Effector CD8-positive, alpha-beta T cell (primary cell): ENCODE measurements around the gene FAM20A.

ENCODE experiments used
- DNase-seq: peaks from one replicate; lab custom pipeline; 2025; lab: John Stamatoyannopoulos, UW

FAM20A gene

DNA sequence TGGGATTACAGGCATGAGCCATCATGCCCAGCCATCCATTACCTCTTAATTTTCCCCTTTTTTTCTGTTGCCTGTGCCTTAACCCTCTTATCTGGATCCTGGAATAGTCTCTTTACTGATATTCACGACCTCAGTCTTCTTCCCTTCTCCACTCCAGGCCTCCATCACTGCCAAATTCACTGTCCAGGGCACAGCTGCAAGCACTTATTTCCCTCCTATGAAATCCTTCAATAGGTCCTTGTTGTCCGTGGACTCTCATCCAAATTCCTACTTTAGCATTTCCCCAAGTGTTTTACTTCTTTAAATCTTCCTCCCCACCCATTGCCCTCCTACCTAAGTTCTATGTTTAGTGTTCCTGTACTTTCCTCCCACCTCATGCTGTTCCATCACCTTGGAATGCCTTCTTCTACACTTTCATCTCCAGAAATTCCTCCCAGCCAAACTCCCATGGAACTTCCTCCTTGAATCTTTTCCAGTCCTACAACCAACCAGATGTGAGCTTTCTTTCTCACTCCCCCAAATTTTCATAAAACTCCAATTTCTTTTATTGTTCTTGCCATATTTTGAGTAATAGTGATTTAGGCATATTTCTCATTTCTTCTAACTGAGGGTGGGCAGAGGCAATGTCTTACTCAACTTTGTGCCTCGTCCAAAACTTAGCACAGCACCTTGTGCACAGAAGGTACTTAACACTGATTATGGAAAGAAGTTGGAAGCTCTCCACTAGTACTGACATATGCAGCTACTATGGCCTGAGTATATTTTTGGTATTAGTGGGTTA lies 35.3 kb downstream of the FAM20A start:
- no peak for DNase-seq

DNA sequence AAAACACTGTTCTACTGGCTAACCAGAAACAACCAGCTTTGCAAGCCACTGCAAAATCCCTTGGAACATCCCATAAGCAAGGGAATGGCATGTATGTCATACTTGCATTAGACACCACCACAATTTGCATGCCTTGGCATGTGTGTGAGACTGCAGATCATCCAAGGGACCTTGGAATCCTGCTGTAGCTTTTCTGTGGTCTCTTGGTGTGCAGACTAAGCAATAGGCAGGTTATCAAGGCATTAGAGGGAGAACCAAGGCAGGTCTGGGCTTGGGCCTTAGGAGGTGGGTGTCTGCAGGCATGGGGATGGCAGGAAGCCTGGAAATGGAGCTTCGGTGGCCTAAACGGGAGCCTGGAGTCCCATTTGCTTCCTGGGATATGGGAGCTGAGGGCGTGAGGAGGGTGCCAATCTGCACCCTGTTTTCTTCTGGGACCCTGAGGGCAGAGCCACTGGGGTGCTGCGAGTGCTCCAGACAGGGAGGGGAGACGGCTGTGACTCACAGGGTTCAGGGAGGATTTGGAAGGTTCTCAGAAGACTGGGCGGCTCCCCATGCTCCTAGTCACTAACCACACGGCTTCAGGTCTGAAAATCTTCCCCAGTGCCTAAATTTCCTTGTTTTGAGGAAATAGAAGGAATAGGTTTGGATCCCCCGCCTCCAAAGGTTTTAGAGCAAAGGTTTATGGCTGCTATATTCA lies 36.6 kb downstream of the FAM20A start:
- DNase-seq = no peak

DNA sequence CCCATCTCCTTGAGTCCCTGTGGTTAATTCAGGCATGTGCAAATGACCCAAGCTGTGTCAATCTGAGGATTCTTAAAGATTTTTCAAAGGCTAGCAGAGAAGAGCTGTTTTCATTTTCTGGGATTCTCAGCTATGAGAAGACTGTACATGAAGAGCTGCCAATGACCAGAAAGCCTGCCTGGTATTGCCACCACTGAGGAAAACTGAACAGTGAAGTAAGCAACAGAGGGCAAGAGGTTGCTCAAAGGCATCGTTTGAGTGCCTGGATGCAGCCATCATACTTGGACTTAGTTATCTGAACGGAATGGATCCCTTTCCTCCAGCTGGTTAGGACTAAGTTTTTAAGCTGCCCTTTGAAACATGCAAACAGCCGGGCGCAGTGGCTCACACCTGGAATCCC lies 38.4 kb downstream of the FAM20A start:
- no peak for DNase-seq

DNA sequence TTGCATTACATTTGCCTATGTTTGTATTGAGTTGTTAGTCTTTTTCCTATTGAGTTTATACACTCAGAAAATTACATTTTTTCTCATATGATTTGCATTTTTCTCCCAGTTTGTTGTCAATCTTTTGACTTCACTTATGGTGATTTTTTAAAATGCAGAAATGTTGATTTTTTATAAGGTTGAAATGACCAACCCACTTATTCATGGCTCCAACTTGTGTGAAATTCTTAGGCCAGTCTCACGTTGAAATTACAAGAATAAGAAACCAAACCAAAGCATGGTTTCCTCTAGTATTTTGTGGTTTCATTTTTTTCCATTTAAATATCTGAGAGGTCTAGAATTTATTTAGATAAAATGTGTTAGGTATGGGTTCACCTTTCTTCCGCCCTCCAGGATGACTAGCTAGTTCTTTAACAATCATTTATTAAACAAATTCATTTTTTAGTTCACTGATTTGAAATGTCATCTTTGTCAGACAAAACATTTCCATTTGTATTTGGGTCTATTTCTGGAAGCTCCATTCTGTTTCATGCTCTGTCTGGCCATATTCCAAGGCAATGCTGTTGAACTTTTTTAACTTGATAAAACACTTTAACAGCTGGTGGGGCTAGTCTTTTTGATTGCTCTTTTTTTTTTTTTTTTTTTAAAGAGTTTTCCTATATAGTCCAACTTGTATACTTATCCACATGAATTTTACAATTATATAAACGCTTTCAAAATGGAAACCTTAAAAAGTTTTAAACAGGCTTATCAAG lies 40.0 kb downstream of the FAM20A start:
- no peak for DNase-seq

DNA sequence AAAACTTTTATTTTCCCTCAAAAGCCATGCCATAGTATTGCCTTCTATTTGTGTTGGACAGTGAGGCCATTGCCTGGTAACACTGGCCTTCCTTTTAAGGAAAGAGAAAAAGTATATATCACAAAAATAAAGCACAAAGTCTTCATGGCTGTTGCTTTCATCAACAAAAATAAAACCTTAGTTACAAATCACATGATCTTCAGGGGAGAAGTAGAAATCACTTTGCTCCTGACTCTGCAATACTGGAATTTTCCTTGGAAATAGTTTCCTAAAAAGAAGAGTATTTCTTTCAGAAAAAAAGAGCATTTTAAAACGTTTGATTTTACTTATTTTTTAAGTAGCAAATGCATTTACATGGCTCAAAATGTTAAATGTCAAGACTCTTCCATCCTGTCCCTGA lies 41.9 kb downstream of the FAM20A start:
- DNase-seq = no peak

DNA sequence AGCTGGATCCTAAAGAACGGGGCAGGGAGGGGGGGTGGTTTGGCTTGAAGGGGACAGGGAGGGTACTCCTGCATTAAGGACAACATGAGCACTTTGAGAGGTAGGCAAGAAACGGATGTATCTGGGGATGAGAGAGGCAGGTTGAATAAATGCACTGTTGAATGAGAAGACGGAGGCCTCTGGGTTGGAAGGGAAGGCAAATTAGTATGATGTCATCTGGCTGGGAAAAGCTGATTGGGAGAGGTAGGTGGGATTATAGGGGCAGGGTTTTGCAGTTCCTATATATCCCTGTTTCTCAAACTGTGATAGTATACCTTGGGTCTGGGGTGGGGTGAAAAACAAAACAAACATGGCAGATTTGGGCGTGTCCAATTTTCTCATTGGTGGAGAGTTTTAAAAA lies 44.6 kb downstream of the FAM20A start:
- no peak for DNase-seq

DNA sequence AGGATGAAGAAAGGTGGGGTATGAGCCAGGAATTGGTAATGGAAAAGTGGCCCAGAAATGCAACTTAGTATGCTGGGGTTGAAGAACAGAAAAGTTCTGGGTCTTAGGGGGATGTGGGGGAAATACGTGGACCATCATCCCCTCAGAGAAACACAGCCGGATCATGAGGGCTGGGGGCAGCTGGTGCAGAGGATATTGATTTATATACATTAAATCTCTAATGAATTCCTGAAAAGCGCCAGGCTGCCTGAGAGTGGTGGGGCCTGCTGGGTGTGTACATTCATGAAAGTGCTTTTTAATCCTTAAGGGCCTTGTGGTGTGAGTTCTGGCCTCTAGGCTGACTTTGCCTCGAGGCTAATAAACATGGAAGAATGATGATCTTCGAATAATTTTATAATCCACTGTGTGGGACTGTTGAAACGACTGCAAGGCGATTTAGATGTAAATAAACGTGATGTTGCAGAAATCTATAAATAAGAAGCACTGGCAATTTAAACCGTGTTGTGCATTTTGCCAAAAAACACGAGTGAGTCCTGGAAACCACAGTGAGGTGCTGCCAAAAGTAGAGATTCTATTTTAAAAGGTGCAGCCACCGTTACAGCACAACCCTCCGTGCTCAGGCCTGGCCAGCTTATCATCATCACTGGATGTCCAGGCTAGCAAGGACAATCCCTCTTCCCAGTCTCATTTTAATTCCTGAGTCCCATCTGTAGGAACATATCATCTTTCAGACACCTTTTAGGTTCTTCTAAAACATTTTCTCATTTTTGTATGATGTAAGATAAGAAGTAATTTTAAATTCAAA lies 56.9 kb downstream of the FAM20A start:
- no peak for DNase-seq

DNA sequence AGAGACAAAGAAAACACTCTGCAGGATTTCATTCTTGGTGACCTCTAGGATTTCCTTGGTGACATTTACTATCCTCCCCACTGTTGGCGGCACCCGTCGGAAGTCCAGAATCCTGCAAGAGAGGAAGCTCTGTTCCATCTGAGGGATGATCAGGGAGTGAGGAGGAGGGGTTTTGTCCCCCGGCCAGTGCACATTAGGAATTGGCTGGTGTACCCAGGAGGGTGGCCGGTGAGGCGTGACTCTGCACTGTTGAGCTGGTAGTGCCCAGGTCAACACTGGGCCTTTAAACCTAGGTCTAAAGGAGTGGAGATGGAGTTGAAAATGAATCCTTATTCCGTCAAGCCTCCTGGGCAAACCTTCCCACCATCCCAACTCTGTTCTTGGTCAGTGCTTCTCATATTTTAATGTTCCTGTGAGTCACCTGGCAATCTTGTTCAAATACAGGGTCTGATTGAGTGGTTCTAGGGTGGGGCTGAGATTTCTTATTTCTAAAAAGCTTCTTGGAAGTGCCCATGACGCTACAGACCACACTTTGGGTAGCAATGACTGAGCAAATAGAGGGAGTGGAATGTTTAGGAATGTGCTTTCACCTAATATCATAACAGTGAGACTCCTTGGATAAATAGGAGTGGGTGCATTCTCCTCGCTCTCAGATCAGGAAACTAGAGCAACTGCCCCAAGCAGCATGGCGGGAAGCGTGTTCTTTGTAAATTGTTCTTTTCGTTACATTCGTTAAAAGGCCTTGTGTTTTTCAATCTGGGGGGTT lies 58.3 kb downstream of the FAM20A start:
- DNase-seq = no peak

DNA sequence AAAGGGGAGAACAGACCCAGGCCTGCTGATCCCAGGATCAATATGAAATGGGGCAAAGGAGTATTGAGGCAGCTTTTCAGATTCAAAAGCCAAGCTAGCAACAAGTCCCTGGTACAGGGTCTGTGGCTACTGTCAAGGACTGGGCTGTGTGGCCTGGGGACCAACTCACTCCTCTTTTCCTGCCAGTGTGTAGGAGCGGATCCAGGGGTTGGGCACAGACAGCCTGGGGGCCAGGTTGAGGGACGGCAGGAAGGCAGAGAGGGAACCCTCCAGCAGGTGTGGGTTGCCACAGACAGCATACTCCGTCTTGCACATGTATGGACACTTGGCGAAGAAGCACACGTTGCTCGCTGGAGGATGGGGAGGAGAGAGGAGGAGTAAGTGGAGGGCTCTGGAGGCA lies 59.4 kb downstream of the FAM20A start:
- no peak for DNase-seq

DNA sequence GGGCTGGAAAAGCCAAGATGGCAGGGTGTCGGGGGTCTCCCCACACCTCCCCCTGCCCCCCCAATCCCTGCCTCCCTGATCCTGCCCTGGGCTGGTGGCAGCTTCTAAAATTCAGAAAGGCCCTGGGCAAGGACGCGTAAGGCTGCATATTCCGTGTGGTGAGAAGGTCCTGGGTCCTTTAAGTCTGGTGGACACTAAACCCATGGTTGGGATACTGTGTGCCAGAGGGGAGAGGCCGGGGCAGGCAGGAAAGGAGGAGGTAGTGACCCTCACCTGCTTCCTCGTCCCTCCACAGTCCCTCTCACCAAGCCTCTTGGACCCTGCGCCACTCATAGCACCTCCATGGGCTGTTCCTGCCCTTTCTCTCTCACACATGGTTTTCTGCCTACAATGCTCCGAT lies 60.2 kb downstream of the FAM20A start:
- no peak for DNase-seq

DNA sequence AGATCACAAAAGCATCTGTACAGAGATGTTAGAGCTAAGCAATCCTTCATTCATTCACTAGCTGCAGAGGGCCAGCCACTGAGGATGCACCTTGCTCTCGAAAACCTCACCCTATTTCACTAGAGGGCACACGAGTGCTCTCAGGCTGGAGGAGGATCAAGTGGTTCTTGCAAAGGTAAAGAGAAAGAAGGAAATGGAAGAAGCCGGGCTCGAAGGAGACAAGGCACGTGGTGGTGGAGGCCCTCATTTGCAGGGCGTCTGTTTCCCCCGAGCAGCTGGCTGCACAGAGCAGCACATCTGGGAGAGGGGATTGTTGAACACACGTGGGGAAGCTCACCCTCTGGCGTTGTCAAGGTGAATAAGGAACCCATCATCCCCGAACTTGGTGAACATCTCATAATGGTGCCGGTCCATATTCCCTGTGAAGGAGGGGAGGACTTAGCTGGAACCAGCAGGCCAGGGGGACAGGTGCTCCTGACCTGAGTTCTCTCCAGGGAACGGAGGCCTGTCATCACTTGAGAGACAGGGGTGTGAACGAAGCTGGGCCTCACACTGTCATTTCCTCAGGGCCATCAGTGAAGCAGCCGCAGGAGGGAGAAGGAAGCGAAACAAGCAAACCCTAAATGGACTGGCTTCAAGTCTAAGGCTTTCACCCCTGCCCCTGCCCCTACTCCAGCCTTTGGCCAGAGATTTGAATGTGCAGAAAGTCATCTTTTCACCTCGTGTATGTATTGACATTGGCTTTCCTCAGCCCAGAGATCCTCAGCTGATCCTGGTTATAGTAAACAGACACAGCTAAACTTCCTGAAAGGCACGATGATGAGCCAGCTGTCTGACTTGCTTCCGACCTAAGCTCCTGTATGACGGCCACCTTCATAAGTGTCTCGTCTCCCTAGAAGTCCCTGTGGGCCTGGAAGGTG lies 61.4 kb downstream of the FAM20A start:
- DNase-seq = no peak

DNA sequence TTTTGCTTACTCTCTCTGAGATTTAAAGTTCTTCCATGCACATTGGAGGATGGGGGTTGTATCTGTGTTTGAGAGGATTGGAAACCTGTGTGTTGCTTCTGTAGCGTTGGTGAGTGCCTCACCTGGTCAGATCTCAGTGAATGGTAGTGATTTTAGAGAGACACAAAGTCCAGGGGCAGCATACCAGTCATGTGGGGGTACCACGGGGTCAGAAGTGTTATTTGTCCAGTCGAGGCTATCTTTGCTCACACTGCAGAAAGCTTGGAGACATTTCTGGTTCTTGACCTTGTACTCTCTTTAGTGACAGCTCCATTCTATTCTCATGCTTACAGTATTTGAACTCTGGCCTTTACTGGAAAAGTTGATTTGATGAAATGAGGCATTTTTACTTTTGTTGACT lies 65.2 kb downstream of the FAM20A start:
- DNase-seq = no peak

DNA sequence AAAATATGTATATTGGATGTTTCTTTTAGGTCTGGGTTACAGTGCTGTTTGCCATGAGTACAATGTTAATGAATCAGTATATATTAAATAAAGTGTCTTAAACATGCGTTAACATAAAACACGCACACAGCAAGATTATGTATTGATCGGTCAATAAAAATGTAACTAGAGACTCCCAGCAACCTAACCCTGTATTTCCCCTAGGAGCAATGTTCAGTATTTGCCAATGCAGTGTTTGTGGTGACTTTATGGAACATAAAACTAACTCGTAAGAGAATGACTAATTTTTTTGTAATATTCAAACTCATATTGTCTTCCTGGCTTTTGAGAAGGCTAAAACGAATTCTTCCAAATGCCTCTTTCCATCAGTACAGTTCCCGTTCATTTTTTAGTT lies 66.5 kb downstream of the FAM20A start:
- no peak for DNase-seq

DNA sequence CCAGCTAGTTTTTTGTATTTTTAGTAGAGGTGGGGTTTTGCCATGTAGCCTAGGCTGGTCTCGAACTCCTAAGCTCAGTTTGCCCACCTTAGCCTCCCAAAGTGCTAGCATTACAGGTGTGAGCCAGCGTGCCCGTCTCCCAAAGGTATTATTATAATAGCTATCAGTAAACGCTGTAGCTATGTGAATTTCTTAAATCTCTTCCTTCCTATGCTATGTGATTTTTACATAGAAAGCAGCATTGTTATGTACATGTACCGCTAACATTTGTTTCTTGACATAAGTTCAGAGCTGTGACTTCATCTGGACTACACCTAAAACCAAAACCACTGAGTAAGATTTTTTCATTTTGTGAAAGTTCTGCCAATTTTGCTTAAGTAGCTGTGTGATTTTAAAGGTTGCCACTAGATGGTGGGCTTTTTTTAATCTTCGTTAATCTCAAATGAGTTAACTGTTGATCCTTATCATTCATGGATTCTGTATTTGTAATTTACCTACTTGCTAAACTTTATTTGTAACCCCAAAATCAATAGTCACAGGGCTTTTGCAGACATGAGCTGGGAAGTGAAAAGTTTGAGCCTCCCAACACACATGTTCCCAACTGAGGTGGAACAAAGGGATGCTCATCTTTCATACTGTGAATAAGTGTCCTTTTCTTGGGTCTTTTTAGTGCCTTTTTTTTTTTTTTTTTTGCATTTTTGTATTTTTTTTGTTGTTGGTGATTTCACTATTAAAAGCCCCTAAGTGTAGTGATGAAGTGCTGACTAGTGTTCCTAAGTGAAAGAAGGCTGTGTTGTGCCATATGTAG lies 67.1 kb downstream of the FAM20A start:
- DNase-seq = no peak

DNA sequence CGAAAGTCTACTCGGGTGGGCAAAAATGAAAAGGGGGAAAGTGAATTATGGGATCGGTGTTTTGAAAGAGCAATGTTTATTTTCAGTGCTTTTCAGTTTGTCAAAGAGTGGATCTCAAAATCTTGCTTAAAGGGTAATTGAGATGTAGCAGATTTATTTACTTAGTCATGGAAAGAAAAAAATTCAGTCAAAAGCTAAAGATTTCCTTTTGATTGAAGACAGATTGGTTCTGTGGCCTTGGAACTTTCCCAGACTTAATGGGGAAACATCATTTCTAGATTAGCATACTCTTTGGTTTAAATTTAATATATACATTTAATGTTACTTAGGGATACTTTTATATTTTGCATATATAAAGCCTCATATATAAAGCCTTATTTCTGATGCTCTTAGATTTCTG lies 68.3 kb downstream of the FAM20A start:
- DNase-seq = no peak

DNA sequence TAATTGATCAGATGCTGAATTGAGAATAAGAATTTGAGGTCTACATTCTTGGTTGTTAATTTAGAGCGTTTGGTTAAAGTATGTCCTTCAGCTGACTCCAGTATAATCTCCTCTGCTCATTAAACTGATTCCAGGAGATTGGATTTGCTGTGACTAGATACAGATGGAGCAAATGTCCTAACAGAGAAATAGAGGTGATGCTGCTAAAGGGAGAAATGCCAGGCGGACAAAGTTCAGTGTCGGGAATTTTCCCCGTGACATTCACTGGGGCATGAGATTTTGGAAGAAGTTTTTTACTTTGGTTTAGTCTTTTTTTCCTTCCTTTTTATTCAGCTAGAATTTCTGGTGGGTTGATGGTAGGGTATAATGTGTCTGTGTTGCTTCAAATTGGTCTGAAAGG lies 69.9 kb downstream of the FAM20A start:
- no peak for DNase-seq

DNA sequence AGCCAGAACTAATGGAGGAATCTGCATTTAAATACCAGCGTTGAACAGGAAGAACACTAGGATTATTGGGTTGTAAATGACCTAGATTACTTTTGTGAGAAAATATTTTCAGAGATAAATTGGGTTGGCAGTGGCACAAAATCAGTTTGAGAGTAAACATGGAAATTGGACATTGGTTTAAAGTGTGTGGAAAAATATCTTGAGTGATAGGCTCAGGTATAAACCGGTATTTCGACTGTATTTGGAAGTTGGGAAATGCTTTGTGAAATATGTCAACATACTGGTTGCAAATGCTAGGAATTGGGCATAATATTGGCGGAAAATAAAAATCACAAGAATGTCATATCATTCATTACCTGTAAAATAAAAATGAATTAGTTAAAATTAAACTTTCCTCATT lies 73.9 kb downstream of the FAM20A start:
- no peak for DNase-seq

DNA sequence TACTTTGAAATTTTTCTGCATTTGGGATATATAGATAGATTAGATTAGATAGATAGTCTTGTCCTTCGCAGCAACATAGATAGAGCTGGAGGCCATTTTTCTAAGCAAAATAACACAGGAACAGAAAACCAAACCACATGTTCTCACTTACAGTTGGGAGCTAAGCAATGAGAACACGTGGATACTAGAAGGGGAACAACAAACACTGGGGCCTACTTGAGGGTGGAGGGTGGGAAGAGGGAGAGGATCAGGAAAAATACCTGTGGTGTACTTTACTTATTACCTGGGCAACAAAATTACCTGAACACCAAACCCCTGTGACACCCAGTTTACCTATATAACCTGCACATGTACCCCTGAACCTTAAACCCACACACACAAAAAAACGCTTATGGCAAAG lies 74.6 kb downstream of the FAM20A start:
- DNase-seq = no peak

DNA sequence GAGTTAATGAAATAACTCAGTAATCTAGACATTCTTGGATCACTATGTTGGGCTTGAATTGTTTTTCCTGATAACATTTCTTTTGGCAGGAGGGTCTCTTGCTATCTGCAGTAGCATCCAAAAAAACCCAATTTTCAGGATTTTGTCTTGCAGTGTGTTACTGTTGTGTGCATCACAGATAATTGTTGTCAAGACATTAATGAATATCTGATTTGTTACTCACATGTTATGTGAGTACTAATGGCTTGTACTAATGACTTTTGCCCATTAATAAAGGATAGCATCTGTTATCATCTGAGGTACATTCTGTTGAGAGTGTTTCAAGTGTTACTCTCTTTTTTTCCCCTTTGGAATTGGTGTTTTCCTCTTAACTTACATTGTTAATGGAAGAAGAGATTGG lies 78.9 kb downstream of the FAM20A start:
- no peak for DNase-seq
